Transverse colon (tissue), 4 donors: ENCODE data around the gene COPS8.

Source experiments
- CTCF ChIP-seq, 5 experiments: fragments of 200-600 bp in 3 of 5; fragments of 450-650 bp in 2 of 5; sonication (generic) in 3 of 5; IDR thresholded peaks; 1 replicate in 2 of 5; 2 replicates in 3 of 5; pipeline ENCODE4 v1.5.1; 2016 to 2017; ENCODE audit warnings: antibody characterized with exemption in 5 of 5, inconsistent platforms in 3 of 5, mild to moderate bottlenecking in 2 of 5, moderate library complexity in 1 of 5
- POLR2A ChIP-seq: fragments of 450-650 bp; IDR thresholded peaks from one replicate; pipeline ENCODE4 v1.6.1; 2016; ENCODE audit warnings: antibody characterized with exemption, mild to moderate bottlenecking, moderate library complexity
- POLR2AphosphoS5 ChIP-seq, 3 donors: sonication (generic); formaldehyde crosslinking; IDR thresholded peaks; one replicate each; pipeline ENCODE4 v1.6.1; 2016; ENCODE audit warnings: antibody characterized with exemption in 3 of 3

GRCh38 chr2:237084444-237084843 lies 1.2 kb upstream of the COPS8 start:
- TF ChIP-seq CTCF (IDR thresholded peaks at IDR 0.05) (no peak), POLR2AphosphoS5 (IDR thresholded peaks at IDR 0.05) (no peak), POLR2A (no peak)
